Mammary epithelial cell (primary cell): ENCODE results near the gene DPF3.

Source experiments
- EZH2 ChIP-seq: IDR thresholded peaks from 2 replicates; pipeline ENCODE4 v1.6.1; 2012; ENCODE audit warnings: low read length, inconsistent platforms, borderline replicate concordance
- TF ChIP-seq, protein P1 (sequence below), 2 donors: IDR thresholded peaks in 1 of 2; conservative IDR thresholded peaks in 1 of 2; 2 replicates each; pipeline ENCODE4 v1.5.1; 2011 to 2012; ENCODE audit warnings: inconsistent platforms in 2 of 2, low read length in 2 of 2, mild to moderate bottlenecking in 2 of 2, control low read depth in 1 of 2, low read depth in 1 of 2; ENCODE audit not compliant: insufficient read depth in 1 of 2; ENCODE audit errors: extremely low read depth in 1 of 2

DNA sequence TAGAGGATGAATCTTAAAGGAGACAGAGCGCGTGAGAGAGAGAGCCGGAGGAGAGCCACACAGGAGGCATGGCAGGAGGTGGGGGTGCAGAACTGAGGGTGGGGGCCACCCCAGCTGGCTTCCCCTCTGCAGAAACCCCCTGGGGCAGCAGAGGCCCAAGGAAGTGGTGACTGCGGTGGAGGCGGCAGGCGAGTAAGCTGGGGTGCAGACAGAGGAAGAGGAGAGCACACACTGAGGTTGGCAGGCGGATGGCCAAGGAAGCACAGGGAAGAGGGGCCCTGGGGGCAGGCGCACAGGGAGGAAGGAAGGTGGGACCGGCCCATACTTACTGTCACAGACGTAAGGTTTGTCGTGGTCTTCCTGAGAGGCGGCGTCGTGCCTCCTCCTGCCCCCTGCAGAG lies 179.8 kb downstream of the DPF3 start:
- TF ChIP-seq, protein P1, sequence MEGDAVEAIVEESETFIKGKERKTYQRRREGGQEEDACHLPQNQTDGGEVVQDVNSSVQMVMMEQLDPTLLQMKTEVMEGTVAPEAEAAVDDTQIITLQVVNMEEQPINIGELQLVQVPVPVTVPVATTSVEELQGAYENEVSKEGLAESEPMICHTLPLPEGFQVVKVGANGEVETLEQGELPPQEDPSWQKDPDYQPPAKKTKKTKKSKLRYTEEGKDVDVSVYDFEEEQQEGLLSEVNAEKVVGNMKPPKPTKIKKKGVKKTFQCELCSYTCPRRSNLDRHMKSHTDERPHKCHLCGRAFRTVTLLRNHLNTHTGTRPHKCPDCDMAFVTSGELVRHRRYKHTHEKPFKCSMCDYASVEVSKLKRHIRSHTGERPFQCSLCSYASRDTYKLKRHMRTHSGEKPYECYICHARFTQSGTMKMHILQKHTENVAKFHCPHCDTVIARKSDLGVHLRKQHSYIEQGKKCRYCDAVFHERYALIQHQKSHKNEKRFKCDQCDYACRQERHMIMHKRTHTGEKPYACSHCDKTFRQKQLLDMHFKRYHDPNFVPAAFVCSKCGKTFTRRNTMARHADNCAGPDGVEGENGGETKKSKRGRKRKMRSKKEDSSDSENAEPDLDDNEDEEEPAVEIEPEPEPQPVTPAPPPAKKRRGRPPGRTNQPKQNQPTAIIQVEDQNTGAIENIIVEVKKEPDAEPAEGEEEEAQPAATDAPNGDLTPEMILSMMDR (conservative IDR thresholded peaks at IDR 0.05 in 1 of 2, IDR thresholded peaks at IDR 0.05 in 1 of 2; ENCODE audit: extremely low read depth in 1 of 2, insufficient read depth in 1 of 2, low read depth in 1 of 2, low read length in 2 of 2) = no peak
- TF ChIP-seq EZH2 = no peak
